H1 (cell line): ENCODE data around the gene ATP2B1. TPM values are rescaled to one million over a fixed set of nuclear protein-coding genes. Genes with fewer than 3 reads are reported as not detected.

ENCODE experiments used
- CTCF ChIA-PET: fragments of 300-600 bp; sonication (Branson Sonifier 250); formaldehyde crosslinking; loops from one replicate; lab custom pipeline; 2021; ENCODE audit not compliant: partially characterized antibody; lab: Charles Lee
- POLR2A ChIA-PET: fragments of 300-600 bp; sonication (Branson Sonifier 250); formaldehyde crosslinking; loops from one replicate; lab custom pipeline; 2021; ENCODE audit warnings: inconsistent platforms; ENCODE audit not compliant: partially characterized antibody; lab: Charles Lee
- DNase-seq, 2 experiments: peaks; one replicate each; pipeline versions ENCODE4 v3.0.0 to v3.0.0-alpha.2; 2010 to 2022; ENCODE audit warnings: low spot score in 2 of 2, low read depth in 1 of 2, mixed read lengths in 1 of 2
- FAIRE-seq: peaks from 2 replicates; lab custom pipeline; 2011; peaks lifted over from hg19 to GRCh38; lab: Jason Lieb, UNC
- H2AFZ ChIP-seq: 2 replicates; pipeline ENCODE4 v1.8.1; 2012; ENCODE audit warnings: low read length, inconsistent platforms
- H2AK5ac ChIP-seq: 2 replicates; pipeline ENCODE4 v1.6.1; 2013; ENCODE audit warnings: low read depth, low read length
- H2BK120ac ChIP-seq: replicated peaks from 2 replicates; pipeline ENCODE3; 2013; ENCODE audit warnings: low read depth, low read length, inconsistent platforms
- H2BK12ac ChIP-seq: 2 replicates; pipeline ENCODE4 v1.6.1; 2013; ENCODE audit warnings: low read depth, low read length
- H2BK15ac ChIP-seq: 2 replicates; pipeline ENCODE4 v1.6.1; 2013; ENCODE audit warnings: low read length
- H2BK20ac ChIP-seq: 2 replicates; pipeline ENCODE4 v1.6.1; 2013; ENCODE audit warnings: low read length
- H2BK5ac ChIP-seq: 2 replicates; pipeline ENCODE4 v1.6.1; 2013; ENCODE audit warnings: low read depth, low read length
- H3K14ac ChIP-seq: 2 replicates; pipeline ENCODE4 v1.6.1; 2013; ENCODE audit warnings: inconsistent platforms; ENCODE audit not compliant: insufficient read length
- H3K18ac ChIP-seq: 2 replicates; pipeline ENCODE4 v1.6.1; 2013; ENCODE audit warnings: low read length; ENCODE audit errors: extremely low read depth
- H3K23ac ChIP-seq: 2 replicates; pipeline ENCODE4 v1.6.1; 2013; ENCODE audit warnings: inconsistent platforms; ENCODE audit not compliant: insufficient read length
- H3K23me2 ChIP-seq: 2 replicates; pipeline ENCODE4 v1.6.1; 2013; ENCODE audit warnings: low read depth, low read length
- H3K27ac ChIP-seq: 2 replicates; pipeline ENCODE4 v1.6.1; 2011; ENCODE audit warnings: low read depth, low read length, inconsistent platforms
- H3K27me3 ChIP-seq, 4 experiments: replicated peaks in 1 of 4; 1 replicate in 1 of 4; 2 replicates in 3 of 4; pipeline versions ENCODE4 v1.6.1 to v1.8.1; 2011 to 2013; ENCODE audit warnings: low read length in 3 of 4, mild to moderate bottlenecking in 3 of 4, inconsistent platforms in 2 of 4, mixed read lengths in 2 of 4, moderate library complexity in 1 of 4; ENCODE audit not compliant: control insufficient read depth in 3 of 4, insufficient read depth in 3 of 4; ENCODE audit errors: extremely low read depth in 1 of 4
- H3K36me3 ChIP-seq, 4 experiments: 2 replicates each; pipeline versions ENCODE4 v1.6.1 to v1.8.1; 2011 to 2013; ENCODE audit warnings: mild to moderate bottlenecking in 4 of 4, low read length in 3 of 4, moderate library complexity in 2 of 4, control low read depth in 1 of 4, inconsistent platforms in 1 of 4; ENCODE audit not compliant: insufficient read depth in 4 of 4, control insufficient read depth in 2 of 4
- H3K4ac ChIP-seq: replicated peaks from 2 replicates; pipeline ENCODE3; 2013; ENCODE audit warnings: low read length, low read depth, mixed read lengths, inconsistent platforms; ENCODE audit not compliant: insufficient read length
- H3K4me1 ChIP-seq, 4 experiments: replicated peaks in 1 of 4; 1 replicate in 1 of 4; 2 replicates in 3 of 4; pipeline versions ENCODE4 v1.6.1 to v1.8.1; 2011 to 2013; ENCODE audit warnings: low read length in 3 of 4, inconsistent platforms in 2 of 4, mixed read lengths in 1 of 4; ENCODE audit not compliant: insufficient read depth in 4 of 4, control insufficient read depth in 3 of 4
- H3K4me2 ChIP-seq, 2 experiments: 2 replicates each; pipeline versions ENCODE4 v1.6.1 to v1.8.1; 2011 to 2013; ENCODE audit warnings: low read depth in 2 of 2, low read length in 2 of 2, control low read depth in 1 of 2, inconsistent platforms in 1 of 2, mild to moderate bottlenecking in 1 of 2; ENCODE audit not compliant: insufficient read depth in 1 of 2
- H3K4me3 ChIP-seq, 4 experiments: fragments of 200-600, 300-600 bp in 1 of 4; sonication (generic), shearing (Covaris generic), sonication (Bioruptor Twin) in 1 of 4; 2 replicates each; pipeline versions ENCODE4 v1.5.1 to v1.8.1; 2011 to 2016; ENCODE audit warnings: low read length in 4 of 4, low read depth in 3 of 4, control low read depth in 2 of 4, inconsistent platforms in 2 of 4, mild to moderate bottlenecking in 2 of 4, mixed read lengths in 1 of 4, moderate library complexity in 1 of 4; ENCODE audit not compliant: insufficient read depth in 2 of 4; ENCODE audit errors: extremely low read depth in 1 of 4
- H3K56ac ChIP-seq: replicated peaks from 2 replicates; pipeline ENCODE3; 2013; ENCODE audit warnings: low read depth, mild to moderate bottlenecking, mixed read lengths, low read length, inconsistent platforms; ENCODE audit not compliant: insufficient read length
- H3K79me1 ChIP-seq: 2 replicates; pipeline ENCODE4 v1.6.1; 2013; ENCODE audit warnings: low read depth, low read length, control low read depth
- H3K79me2 ChIP-seq, 2 experiments: 2 replicates each; pipeline versions ENCODE4 v1.6.1 to v1.8.1; 2012 to 2013; ENCODE audit warnings: low read length in 2 of 2, mild to moderate bottlenecking in 2 of 2, inconsistent platforms in 1 of 2; ENCODE audit not compliant: insufficient read depth in 2 of 2, control insufficient read depth in 1 of 2
- H3K9ac ChIP-seq, 4 experiments: replicated peaks in 1 of 4; 1 replicate in 1 of 4; 2 replicates in 3 of 4; pipeline versions ENCODE4 v1.6.1 to v1.8.1; 2011 to 2013; ENCODE audit warnings: low read depth in 3 of 4, low read length in 3 of 4, control low read depth in 2 of 4, mild to moderate bottlenecking in 2 of 4, moderate library complexity in 2 of 4, inconsistent platforms in 1 of 4; ENCODE audit errors: extremely low read depth in 1 of 4
- H3K9me3 ChIP-seq, 2 experiments: 2 replicates each; pipeline versions ENCODE4 v1.6.1 to v1.8.1; 2012 to 2013; ENCODE audit warnings: mild to moderate bottlenecking in 2 of 2, moderate library complexity in 2 of 2, control low read depth in 1 of 2, inconsistent platforms in 1 of 2, low read depth in 1 of 2, low read length in 1 of 2, mixed read lengths in 1 of 2; ENCODE audit not compliant: insufficient read depth in 2 of 2
- H4K20me1 ChIP-seq, 2 experiments: replicated peaks in 1 of 2; 2 replicates each; pipeline versions ENCODE3 to v1.8.1; 2011 to 2013; ENCODE audit warnings: inconsistent platforms in 2 of 2, low read length in 2 of 2, mild to moderate bottlenecking in 1 of 2; ENCODE audit not compliant: insufficient read depth in 2 of 2, control insufficient read depth in 1 of 2
- H4K5ac ChIP-seq: 2 replicates; pipeline ENCODE4 v1.6.1; 2013; ENCODE audit warnings: low read length, low read depth, mixed read lengths, inconsistent platforms; ENCODE audit not compliant: insufficient read length
- H4K8ac ChIP-seq: 2 replicates; pipeline ENCODE4 v1.8.0; 2013; ENCODE audit warnings: mild to moderate bottlenecking, moderate library complexity, low read length, inconsistent platforms; ENCODE audit not compliant: insufficient read depth; ENCODE audit errors: extremely low read depth
- H4K91ac ChIP-seq: replicated peaks from 2 replicates; pipeline ENCODE3; 2013; ENCODE audit warnings: low read length, mixed read lengths, inconsistent platforms; ENCODE audit not compliant: insufficient read length
- CHD1 ChIP-seq: IDR thresholded peaks from 2 replicates; pipeline ENCODE4 v1.6.1; 2012; ENCODE audit warnings: low read depth, low read length, improper control_type of control experiment
- CHD2 ChIP-seq: IDR thresholded peaks from 2 replicates; pipeline ENCODE4 v1.6.1; 2012; ENCODE audit warnings: low read length, improper control_type of control experiment
- NRF1 ChIP-seq: IDR thresholded peaks from 2 replicates; pipeline ENCODE4 v1.6.1; 2011; ENCODE audit warnings: mild to moderate bottlenecking, low read depth, low read length, improper control_type of control experiment
- RFX5 ChIP-seq: IDR thresholded peaks from 2 replicates; pipeline ENCODE4 v1.6.1; 2011; ENCODE audit warnings: low read depth, low read length, improper control_type of control experiment, borderline replicate concordance
- SIN3A ChIP-seq, 2 experiments: IDR thresholded peaks in 1 of 2; conservative IDR thresholded peaks in 1 of 2; 2 replicates each; pipeline ENCODE4 v1.6.1; 2011 to 2012; ENCODE audit warnings: low read length in 2 of 2, improper control_type of control experiment in 1 of 2, low read depth in 1 of 2, mild to moderate bottlenecking in 1 of 2
- SIRT6 ChIP-seq: IDR thresholded peaks from one replicate; pipeline ENCODE4 v1.7.1; 2012; ENCODE audit warnings: low read length, inconsistent platforms
- SP2 ChIP-seq: IDR thresholded peaks from 2 replicates; pipeline ENCODE4 v1.6.1; 2012; ENCODE audit warnings: mild to moderate bottlenecking, low read length, inconsistent platforms
- SRF ChIP-seq: IDR thresholded peaks from 2 replicates; pipeline ENCODE4 v1.6.1; 2011; ENCODE audit warnings: mild to moderate bottlenecking, low read depth, low read length, moderate library complexity
- TBP ChIP-seq: IDR thresholded peaks from 2 replicates; pipeline ENCODE4 v1.6.1; 2011; ENCODE audit warnings: low read depth, low read length, improper control_type of control experiment
- USF2 ChIP-seq: IDR thresholded peaks from 2 replicates; pipeline ENCODE4 v1.6.1; 2011; ENCODE audit warnings: low read length, improper control_type of control experiment
- WGBS, 2 experiments: shearing (Covaris generic) in 1 of 2; methylation state at CpG; one replicate each; pipeline versions ENCODE4 v1.1.6 to v1.1.7; 2013 to 2015; ENCODE audit warnings: low lambda C conversion rate in 2 of 2, mixed read lengths in 2 of 2, inconsistent platforms in 1 of 2, low coverage in 1 of 2, missing lambda C conversion rate in 1 of 2; ENCODE audit not compliant: insufficient replicate concordance in 2 of 2, insufficient coverage in 1 of 2, insufficient read length in 1 of 2; ENCODE audit errors: extremely low coverage in 1 of 2, missing lambda C conversion rate in 1 of 2; 5-methylcytosine and 5-hydroxymethylcytosine counted together
- polyA plus RNA-seq, 7 experiments: library from polyadenylated mRNA; depleted of rRNA in 3 of 7; stranded (reverse) in 5 of 7; unstranded in 2 of 7; fragments of >200 nt in 5 of 7; fragments of 200-250 nt in 2 of 7; gene quantifications; 1 replicate in 5 of 7; 2 replicates in 1 of 7; 4 replicates in 1 of 7; pipeline versions ENCODE4 v1.2.1 to v1.2.3, GENCODE V29; 2011 to 2013; ENCODE audit warnings: missing spikeins in 2 of 7, mixed read lengths in 2 of 7
- total RNA-seq: library from RNA; stranded (reverse); fragmentation: NEBNext Ultra II Directional; extraction: Animal tissue kit (Norgen Biotek cat#: 25700); gene quantifications from 2 replicates; pipeline ENCODE4 v1.2.1, GENCODE V29; 2021
- TF ChIP-seq, protein P1 (sequence below), 3 experiments: IDR thresholded peaks; 1 replicate in 2 of 3; 2 replicates in 1 of 3; pipeline versions ENCODE4 v1.5.1 to v1.6.1; 2011; ENCODE audit warnings: low read length in 3 of 3, mild to moderate bottlenecking in 3 of 3, inconsistent platforms in 2 of 3, low read depth in 1 of 3, moderate library complexity in 1 of 3; ENCODE audit not compliant: insufficient read depth in 1 of 3; ENCODE audit errors: control extremely low read depth in 1 of 3

ATP2B1 gene
- total and polyA plus RNA-seq, 2 of the 8 experiments (the other 6 are each of a cell fraction or from before 2014, with no cell fraction given) = 4.3 to 32.0 TPM

- ChIA-PET CTCF (no interaction called here), POLR2A (no interaction called here)
- H3K27ac ChIP-seq = no peak overlapping the region
- H3K79me1 ChIP-seq = no peaks in the 10 kb centered on the region
- H3K4me1 ChIP-seq = no peaks in the 10 kb centered on the region
- no peak overlapping the region for H3K18ac ChIP-seq
- H3K9ac ChIP-seq = no peak overlapping the region
- H3K23me2 ChIP-seq = no peaks in the 10 kb centered on the region
- H4K20me1 ChIP-seq = no peaks in the 10 kb centered on the region
- H2BK20ac ChIP-seq = no peak overlapping the region
- H3K4ac ChIP-seq = no peak overlapping the region
- H3K56ac ChIP-seq = no peak overlapping the region
- no peak overlapping the region for H2AK5ac ChIP-seq
- no peaks in the 10 kb centered on the region; a peak in 1 of 4 replicates for H3K9me3 ChIP-seq
- H4K91ac ChIP-seq = no peak overlapping the region
- DNase-seq (no peak), FAIRE-seq (no peak)
- H3K4me3 ChIP-seq = no peak overlapping the region
- no peak overlapping the region for H2AFZ ChIP-seq
- no peak overlapping the region for H2BK12ac ChIP-seq
- no peak overlapping the region for H3K14ac ChIP-seq
- H2BK5ac ChIP-seq = no peak overlapping the region
- no peaks in the 10 kb centered on the region for H3K27me3 ChIP-seq
- no peak overlapping the region for H4K8ac ChIP-seq
- no peak overlapping the region for H2BK15ac ChIP-seq
- no peaks in the 10 kb centered on the region for H3K79me2 ChIP-seq
- H3K4me2 ChIP-seq = no peak overlapping the region
- no peak overlapping the region for H4K5ac ChIP-seq
- WGBS, 2 experiments = 89% methylated on average over 2 of the region's 2 CpGs; no CpG with 5 or more reads in 1 of the 2 experiments
- no peaks in the 10 kb centered on the region for H3K36me3 ChIP-seq
- no peak overlapping the region for H2BK120ac ChIP-seq
- no peak overlapping the region for H3K23ac ChIP-seq
- TF ChIP-seq TBP = no peak
- TF ChIP-seq CHD1 = no peak
- TF ChIP-seq SRF = no peak
- no peak for TF ChIP-seq SP2
- no peak for TF ChIP-seq SIN3A (conservative IDR thresholded peaks at IDR 0.05 in 1 of 2, IDR thresholded peaks at IDR 0.05 in 1 of 2; ENCODE audit: low read depth in 1 of 2, low read length in 2 of 2)
- no peak for TF ChIP-seq SIRT6
- TF ChIP-seq CHD2 = no peak
- TF ChIP-seq USF2 = no peak
- no peak for TF ChIP-seq NRF1
- TF ChIP-seq, protein P1, sequence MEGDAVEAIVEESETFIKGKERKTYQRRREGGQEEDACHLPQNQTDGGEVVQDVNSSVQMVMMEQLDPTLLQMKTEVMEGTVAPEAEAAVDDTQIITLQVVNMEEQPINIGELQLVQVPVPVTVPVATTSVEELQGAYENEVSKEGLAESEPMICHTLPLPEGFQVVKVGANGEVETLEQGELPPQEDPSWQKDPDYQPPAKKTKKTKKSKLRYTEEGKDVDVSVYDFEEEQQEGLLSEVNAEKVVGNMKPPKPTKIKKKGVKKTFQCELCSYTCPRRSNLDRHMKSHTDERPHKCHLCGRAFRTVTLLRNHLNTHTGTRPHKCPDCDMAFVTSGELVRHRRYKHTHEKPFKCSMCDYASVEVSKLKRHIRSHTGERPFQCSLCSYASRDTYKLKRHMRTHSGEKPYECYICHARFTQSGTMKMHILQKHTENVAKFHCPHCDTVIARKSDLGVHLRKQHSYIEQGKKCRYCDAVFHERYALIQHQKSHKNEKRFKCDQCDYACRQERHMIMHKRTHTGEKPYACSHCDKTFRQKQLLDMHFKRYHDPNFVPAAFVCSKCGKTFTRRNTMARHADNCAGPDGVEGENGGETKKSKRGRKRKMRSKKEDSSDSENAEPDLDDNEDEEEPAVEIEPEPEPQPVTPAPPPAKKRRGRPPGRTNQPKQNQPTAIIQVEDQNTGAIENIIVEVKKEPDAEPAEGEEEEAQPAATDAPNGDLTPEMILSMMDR (IDR thresholded peaks at IDR 0.05; ENCODE audit: control extremely low read depth in 1 of 3, insufficient read depth in 1 of 3, low read depth in 1 of 3, low read length in 3 of 3) = no peak
- no peak for TF ChIP-seq RFX5
These were observed 36.6 kb upstream of the ATP2B1 start for GRCh38 chr12:89745286-89745685.
